HG02884 (cell line): ENCODE results near the gene BEND7.
"Not testable (repeated sequence)": the region's sequence is repeated elsewhere in the genome, so short reads cannot be mapped to it uniquely, and the experiment has no call there.

Experiments
- ATAC-seq: cut with Tn5 transposase; IDR thresholded peaks from one replicate; pipeline ENCODE4 v1.9.1; 2021; ENCODE audit warnings: mild to moderate bottlenecking, moderate library complexity; ENCODE audit not compliant: unreplicated experiment

The BEND7 gene

GRCh38 chr10:13427943-13428342, 100.9 kb downstream of the BEND7 start:
- ATAC-seq: not testable (repeated sequence)

DNA sequence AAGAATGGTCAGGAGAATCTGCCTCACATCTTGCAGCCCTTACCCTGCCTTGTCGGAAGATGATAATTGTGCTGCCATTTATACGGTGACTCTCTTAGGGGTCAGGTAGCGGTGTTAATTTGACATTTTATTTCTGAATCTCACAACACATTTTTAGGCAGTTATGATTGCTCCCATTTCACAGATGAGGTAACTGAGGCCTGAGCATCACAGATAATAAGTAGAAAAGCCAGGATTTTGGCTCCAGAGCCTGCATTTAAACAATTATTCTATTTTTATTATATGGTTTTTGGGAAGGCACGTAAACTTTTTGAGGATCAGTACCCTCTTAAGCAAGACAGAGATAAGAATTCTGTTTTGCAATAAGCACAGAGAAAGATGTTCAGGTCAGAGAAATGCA, 103.4 kb downstream of the BEND7 start:
- no peak for ATAC-seq

DNA sequence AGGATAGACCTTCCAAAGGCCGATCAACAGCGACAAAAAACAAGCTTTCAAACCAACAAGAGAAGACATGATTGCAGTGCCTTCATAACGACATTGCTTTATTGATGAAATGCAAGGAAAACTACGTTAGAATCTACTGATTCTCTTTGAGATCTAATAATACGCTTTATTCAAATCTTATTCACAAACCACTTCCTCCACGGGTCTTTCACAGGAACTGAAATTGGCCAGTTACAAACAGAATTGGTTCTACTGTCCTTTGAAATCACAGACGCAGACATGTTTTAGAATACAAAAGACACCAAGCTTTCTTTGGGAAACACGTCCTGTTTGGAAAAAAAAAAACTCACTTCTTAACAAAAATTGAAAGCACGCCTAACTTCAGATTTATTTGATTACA, 106.0 kb downstream of the BEND7 start:
- ATAC-seq: no peak

DNA sequence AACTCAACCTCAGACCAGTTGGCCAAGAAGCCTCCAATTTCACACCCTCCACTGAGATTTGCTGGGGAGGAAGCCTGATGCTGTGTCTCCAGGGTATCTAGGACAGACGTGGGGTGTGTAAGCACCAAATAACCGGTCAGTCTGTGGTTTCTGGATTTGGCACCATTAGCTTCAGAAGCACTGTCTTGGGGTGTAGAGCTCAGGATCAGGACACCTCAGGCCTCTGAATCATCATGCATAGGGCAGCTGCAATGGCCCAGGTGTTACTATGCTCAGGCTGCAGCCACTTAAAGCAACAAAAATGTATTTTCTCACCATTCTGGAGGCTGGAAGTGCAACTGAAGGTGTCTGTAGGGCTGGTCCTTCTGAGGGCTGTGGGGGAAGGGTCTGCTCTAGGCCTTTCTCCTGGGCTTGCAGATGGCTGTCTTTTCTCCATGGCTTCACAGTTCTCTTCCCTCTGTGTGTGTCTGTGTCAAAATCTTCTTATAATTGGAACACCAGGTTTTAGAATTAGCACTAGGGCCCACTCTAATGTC, 107.4 kb downstream of the BEND7 start:
- ATAC-seq: no peak

- ATAC-seq: no peak
These were observed 108.1 kb downstream of the BEND7 start for GRCh38 chr10:13420532-13421307.

DNA sequence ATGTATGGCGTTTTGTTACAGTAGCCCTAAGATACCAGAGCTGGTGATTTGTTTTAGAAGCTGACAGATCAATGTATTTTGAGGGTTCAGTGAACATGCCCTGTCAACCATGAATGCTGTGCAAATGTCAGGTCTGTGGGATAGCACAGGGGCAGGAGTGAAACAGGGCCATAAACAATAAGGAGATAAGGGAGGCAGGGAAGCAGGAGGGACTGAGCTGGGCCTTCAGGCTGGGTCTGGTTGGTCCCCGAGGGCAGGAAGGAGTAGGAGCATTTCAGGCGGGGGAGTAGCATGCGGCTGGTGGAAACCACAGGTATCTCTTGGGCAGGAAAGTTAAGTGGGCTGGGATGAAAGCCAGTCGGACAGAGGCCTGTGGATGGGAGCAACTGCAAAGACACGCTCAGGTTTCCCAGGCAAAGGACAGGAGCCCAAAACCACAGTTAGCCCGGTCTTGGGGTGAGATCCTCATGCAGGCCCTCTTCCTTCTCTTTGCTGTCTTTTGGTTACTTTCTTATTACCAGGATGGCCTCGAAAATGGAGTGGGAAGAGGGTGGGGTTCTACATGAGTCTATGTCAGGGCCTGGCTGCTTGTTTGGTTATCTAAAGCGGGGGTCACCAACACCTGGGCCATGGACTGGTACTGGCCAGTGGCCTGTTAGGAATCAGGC, 111.2 kb downstream of the BEND7 start:
- ATAC-seq: no peak

- no peak for ATAC-seq
These were observed 112.1 kb downstream of the BEND7 start for GRCh38 chr10:13416760-13417159.

DNA sequence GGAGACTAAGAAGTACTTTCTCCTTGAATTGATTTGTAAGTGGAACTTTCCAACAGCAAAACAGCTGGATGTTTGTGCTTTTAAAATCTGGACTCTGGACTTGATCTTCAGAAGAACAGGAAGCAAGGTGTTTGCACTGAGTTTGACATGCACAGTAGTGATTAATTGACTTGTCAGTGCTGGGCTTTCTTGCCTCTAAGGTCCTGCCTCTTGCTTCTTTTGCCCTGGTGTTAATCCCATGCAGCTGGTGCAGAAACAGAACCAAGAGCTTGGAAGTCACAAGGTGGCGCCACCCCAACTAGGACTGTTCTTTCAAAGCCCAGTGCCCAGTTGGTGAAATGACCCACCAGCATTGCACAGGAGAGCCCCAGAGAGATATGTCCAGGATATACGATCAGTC, 114.0 kb downstream of the BEND7 start:
- no peak for ATAC-seq

DNA sequence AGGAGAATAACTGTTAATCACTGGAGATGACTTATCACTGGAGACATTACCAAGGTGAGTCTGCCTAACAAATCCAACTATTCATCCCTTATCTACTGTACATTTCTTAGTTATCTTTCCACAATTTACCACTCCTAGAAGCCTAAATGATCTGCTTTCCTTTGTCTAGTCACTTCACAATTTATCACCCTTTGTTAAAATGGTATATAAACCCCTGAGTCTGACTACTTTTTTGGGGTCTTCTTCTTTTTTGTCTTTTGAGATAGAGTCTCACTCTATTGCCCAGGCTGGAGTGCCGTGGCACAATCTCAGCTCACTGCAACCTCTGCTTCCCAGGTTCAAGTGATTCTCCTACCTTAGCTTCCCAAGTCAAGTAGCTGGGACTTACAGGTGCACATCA, 114.7 kb downstream of the BEND7 start:
- no peak for ATAC-seq

DNA sequence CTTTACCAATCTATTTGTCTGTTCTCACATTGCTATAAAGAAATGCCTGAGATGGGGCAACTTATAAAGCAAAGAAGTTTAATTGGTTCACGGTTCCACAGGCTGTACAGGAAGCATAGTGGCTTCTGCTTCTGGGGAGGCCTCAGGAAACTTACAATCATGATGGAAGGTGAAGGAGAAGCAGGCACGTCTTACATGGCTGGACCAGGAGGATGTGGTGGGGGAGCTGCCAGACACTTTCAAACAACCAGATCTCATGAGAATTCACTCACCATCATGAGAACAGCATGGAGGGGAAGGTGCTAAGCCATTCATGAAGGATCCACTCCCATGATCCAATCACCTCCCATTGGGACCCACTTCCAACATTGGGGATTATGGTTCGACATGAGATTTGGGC, 115.9 kb downstream of the BEND7 start:
- ATAC-seq: no peak

- ATAC-seq: no peak
These were observed 124.0 kb downstream of the BEND7 start for GRCh38 chr10:13404791-13405190.

DNA sequence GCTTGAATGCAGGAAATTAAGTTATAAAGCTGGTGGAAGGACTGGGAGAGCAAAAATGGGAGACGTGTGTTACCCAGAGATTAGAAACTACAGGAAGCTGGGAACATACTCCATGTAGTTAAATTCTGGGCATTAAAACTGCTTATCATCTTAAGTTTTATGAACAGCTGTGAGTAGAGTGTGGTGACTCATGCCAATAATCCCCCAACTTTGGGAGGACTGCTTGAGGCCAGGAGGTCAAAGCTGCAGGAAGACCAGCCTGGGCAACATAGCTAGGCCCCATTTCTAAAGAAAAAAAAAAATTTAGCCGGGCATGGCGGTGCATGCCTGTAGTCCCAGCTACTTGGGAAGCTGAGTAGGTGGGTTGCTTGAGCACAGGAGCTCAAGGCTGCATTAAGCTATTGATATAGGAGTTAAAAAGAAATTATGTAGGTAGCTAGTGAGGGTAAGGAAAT, 124.5 kb downstream of the BEND7 start:
- no peak for ATAC-seq

DNA sequence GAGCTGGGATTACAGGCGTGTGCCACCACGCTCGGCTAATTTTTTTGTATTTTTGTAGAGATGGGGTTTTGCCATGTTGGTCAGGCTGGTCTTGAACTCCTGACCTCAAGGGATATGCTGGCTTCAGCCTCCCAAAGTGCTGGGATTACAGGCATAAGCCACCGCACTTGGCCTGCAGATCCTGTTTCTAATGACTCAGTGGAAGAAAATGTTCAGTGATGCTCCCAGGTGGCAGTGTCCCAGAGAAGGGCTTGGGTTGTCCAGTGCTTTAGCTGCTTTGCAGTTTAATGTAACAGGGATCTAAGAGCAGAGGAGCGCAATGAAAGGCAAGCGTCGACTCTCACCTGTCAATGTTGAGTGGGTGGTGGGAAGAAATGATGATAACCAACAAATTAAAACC, 125.4 kb downstream of the BEND7 start:
- ATAC-seq: not testable (repeated sequence)

DNA sequence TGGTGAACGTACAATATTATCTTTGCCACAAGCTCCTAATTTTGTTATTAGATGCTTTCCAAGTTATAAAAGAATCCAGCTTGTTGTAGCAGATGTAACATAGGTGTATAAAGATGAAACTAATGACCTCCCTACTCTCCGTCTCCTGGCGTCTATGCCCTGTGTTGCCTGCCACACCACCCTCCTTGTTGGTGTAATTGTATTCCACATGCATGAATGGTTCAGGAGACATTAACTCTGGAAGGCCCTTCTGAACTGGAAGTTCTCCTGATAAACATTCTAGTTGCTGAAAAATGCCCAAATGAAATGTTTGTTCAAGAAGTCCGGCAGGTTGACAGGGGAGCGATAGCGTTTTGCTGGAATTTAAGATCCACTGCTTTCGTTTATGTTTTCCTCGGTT, 126.8 kb downstream of the BEND7 start:
- ATAC-seq: no peak

GRCh38 chr10:13401142-13401541, 127.7 kb downstream of the BEND7 start:
- no peak for ATAC-seq

DNA sequence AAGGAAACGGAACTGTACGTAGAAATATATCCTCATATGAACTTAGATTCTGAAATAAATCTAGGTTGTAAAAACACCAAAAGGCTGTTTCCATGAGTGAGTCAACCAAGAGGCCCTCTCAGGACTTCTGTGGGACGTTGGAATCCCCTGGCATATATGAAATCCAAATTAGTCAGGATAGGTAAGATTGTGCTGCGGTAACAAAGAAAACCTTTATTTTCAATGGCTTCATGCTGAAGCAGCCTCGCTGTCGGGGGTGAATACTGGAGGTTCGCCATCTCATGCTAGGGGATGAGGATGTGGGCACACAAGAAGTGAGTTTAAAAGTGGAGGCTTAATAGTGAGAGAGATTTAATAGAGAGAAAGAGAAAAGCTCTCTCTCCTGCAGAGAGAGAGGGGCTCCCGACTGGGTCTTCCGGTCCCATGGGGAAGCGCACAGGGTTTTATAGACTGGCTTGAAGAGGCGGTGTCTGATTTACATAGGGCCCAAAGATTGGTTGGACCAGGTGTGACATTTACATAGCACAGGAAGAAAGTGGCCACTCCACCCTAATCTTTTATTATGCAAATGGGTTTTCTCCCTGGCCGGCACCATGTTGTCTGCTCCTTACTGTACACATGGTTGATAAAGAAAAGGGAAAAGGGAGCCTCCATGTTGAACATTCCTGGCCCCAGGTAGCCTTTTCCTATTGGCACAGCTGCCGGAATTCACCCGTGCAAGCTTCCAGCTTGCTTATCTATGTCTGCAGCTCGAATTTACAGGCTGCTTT, 128.4 kb downstream of the BEND7 start:
- ATAC-seq: no peak

DNA sequence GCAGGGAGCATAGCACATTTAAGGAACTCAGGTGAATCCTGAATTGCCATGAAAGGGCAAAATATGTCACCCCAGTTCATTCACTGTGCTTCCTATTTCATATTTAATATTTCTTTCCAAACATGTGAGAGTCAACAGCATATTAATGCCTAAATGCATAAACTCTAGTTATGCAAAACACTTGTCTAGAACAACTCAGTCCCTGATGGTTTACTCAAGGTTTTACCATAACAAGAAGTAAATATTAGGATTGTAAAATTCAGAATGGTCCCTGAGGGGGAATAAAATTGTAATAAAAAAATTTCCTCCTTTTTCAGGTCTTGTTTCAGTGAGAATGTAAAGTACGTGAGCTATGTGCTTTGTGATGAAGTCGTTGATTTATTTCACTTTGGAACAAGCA, 129.1 kb downstream of the BEND7 start:
- ATAC-seq: no peak

GRCh38 chr10:13399236-13399635, 129.6 kb downstream of the BEND7 start:
- no peak for ATAC-seq

- no peak for ATAC-seq
These were observed 131.8 kb downstream of the BEND7 start for GRCh38 chr10:13397052-13397451.

GRCh38 chr10:13396369-13396768, 132.4 kb downstream of the BEND7 start:
- no peak for ATAC-seq

GRCh38 chr10:13395540-13395939, 133.3 kb downstream of the BEND7 start:
- no peak for ATAC-seq
